NOMO-1 (cell line): ENCODE measurements around the gene NDRG3.
"Not testable (repeated sequence)": the region's sequence is repeated elsewhere in the genome, so short reads cannot be mapped to it uniquely, and the experiment has no call there.

ENCODE experiments used
- DNase-seq, 2 experiments: peaks; one replicate each; lab custom pipeline; 2025; ENCODE audit not compliant: unreplicated experiment in 2 of 2; lab: John Stamatoyannopoulos, UW

The NDRG3 gene

GRCh38 chr20:36646678-36647077 is 99.2 kb downstream of the NDRG3 start:
- DNase-seq, result no peak

GRCh38 chr20:36645998-36646397 is 99.9 kb downstream of the NDRG3 start, which contains the start of gene SLA2:
Gene SLA2, minus strand, starts transcription at chr20:36646196. Its CDS starts 4,861 bp downstream, at chr20:36641335.
- peak; percentile 74 to 86 for DNase-seq

- no peak for DNase-seq
Observed at GRCh38 chr20:36645353-36645752, 100.5 kb downstream of the NDRG3 start.

- no peak for DNase-seq
Observed at GRCh38 chr20:36644706-36645095, 101.2 kb downstream of the NDRG3 start.

GRCh38 chr20:36644032-36644705 is 101.7 kb downstream of the NDRG3 start:
- DNase-seq, result no peak

GRCh38 chr20:36642136-36642535 is 103.8 kb downstream of the NDRG3 start:
- no peak for DNase-seq

GRCh38 chr20:36641506-36641843 is 104.4 kb downstream of the NDRG3 start:
- no peak for DNase-seq

GRCh38 chr20:36638876-36639400 is 107.0 kb downstream of the NDRG3 start:
- not testable (repeated sequence) for DNase-seq

GRCh38 chr20:36634342-36634741 is 111.5 kb downstream of the NDRG3 start:
- no peak for DNase-seq

- DNase-seq, result no peak
Observed at GRCh38 chr20:36633285-36633772, 112.6 kb downstream of the NDRG3 start.

GRCh38 chr20:36632487-36633284 is 113.2 kb downstream of the NDRG3 start:
- no peak for DNase-seq

GRCh38 chr20:36632147-36632486 is 113.8 kb downstream of the NDRG3 start:
- DNase-seq, result no peak

GRCh38 chr20:36631646-36632045 is 114.2 kb downstream of the NDRG3 start:
- DNase-seq, result no peak

GRCh38 chr20:36629719-36630681 is 115.9 kb downstream of the NDRG3 start:
- peak; percentile 26 to 38 for DNase-seq

- no peak for DNase-seq
Observed at GRCh38 chr20:36628076-36628475, 117.8 kb downstream of the NDRG3 start.

- DNase-seq, result no peak
Observed at GRCh38 chr20:36624944-36625324, 121.0 kb downstream of the NDRG3 start.

- no peak for DNase-seq
Observed at GRCh38 chr20:36624068-36624943, 121.6 kb downstream of the NDRG3 start.

GRCh38 chr20:36623444-36623843 is 122.4 kb downstream of the NDRG3 start:
- DNase-seq, result no peak

- no peak for DNase-seq
Observed at GRCh38 chr20:36620917-36621316, 125.0 kb downstream of the NDRG3 start.
